Glomerular visceral epithelial cell (primary cell): ENCODE data around the gene SCAMP3.
A peak's percentile ranks its signal among the peaks of the same experiment; 100 is the strongest.

Experiments
- DNase-seq: peaks from one replicate; pipeline ENCODE4 v3.0.0-alpha.2; 2016; ENCODE audit errors: extremely low spot score

Gene SCAMP3

GRCh38 chr1:155206891-155207805 lies 55.0 kb downstream of the SCAMP3 start:
- peak; percentile 88 for DNase-seq
